Large intestine (tissue), 3 donors: ENCODE results near the gene SLCO3A1. TPM values are rescaled to one million over a fixed set of nuclear protein-coding genes. Genes with fewer than 3 reads are reported as not detected.

ENCODE experiments used
- DNase-seq, 2 donors: peaks; one replicate each; pipeline versions ENCODE4 v3.0.0 to v3.0.0-alpha.2; 2013
- H3K27ac ChIP-seq: one replicate; pipeline ENCODE4 v1.5.1; 2013; ENCODE audit warnings: low read length
- H3K27me3 ChIP-seq: 2 replicates; pipeline ENCODE4 v1.6.1; 2013; ENCODE audit warnings: low read length; ENCODE audit not compliant: control insufficient read depth, insufficient read depth
- H3K36me3 ChIP-seq: 2 replicates; pipeline ENCODE4 v1.6.1; 2013; ENCODE audit warnings: low read length; ENCODE audit not compliant: control insufficient read depth, insufficient read depth
- H3K4me1 ChIP-seq: one replicate; pipeline ENCODE4 v1.6.1; 2013; ENCODE audit warnings: low read length; ENCODE audit not compliant: control insufficient read depth, insufficient read depth
- H3K4me3 ChIP-seq: one replicate; pipeline ENCODE4 v1.5.1; 2013; ENCODE audit warnings: low read length
- H3K9me3 ChIP-seq: one replicate; pipeline ENCODE4 v1.6.1; 2013; ENCODE audit warnings: mild to moderate bottlenecking, low read depth, low read length, moderate library complexity; ENCODE audit not compliant: control insufficient read depth
- WGBS: methylation state at CpG from one replicate; pipeline ENCODE4 v1.1.5; 2013; ENCODE audit warnings: low lambda C conversion rate; ENCODE audit not compliant: insufficient coverage; 5-methylcytosine and 5-hydroxymethylcytosine counted together
- polyA plus RNA-seq: library from polyadenylated mRNA; unstranded; fragments of 120-200 nt; gene quantifications from one replicate; pipeline ENCODE4 v1.2.1, GENCODE V29; 2013

Gene SLCO3A1
- polyA plus RNA-seq, 1 donor = 5.1 TPM

GRCh38 chr15:92043283-92043682 is 189.8 kb downstream of the SLCO3A1 start:
- DNase-seq = no peak
- no peak overlapping the region for H3K4me3 ChIP-seq
- H3K27me3 ChIP-seq = no peaks in the 10 kb centered on the region
- H3K27ac ChIP-seq = no peak overlapping the region
- H3K36me3 ChIP-seq = no peaks in the 10 kb centered on the region
- no peaks in the 10 kb centered on the region for H3K9me3 ChIP-seq
- no CpG with 5 or more reads among the region's 3 CpGs for WGBS
- H3K4me1 ChIP-seq = no peaks in the 10 kb centered on the region

GRCh38 chr15:92044203-92044909 is 190.8 kb downstream of the SLCO3A1 start:
- Histone ChIP-seq H3K4me1 (no peaks in the 10 kb centered on the region), H3K27ac (no peak overlapping the region)
- 88% methylated on average over 3 of the region's 10 CpGs for WGBS

GRCh38 chr15:92047900-92048299 is 194.4 kb downstream of the SLCO3A1 start:
- no peaks in the 10 kb centered on the region for H3K9me3 ChIP-seq
- H3K27me3 ChIP-seq = no peaks in the 10 kb centered on the region
- H3K4me3 ChIP-seq = no peak overlapping the region
- no peak overlapping the region for H3K27ac ChIP-seq
- DNase-seq = no peak
- no peaks in the 10 kb centered on the region for H3K36me3 ChIP-seq
- WGBS = no CpG with 5 or more reads among the region's 4 CpGs
- no peaks in the 10 kb centered on the region for H3K4me1 ChIP-seq

More at GRCh38 chr15:92044203-92044909, 190.8 kb downstream of the SLCO3A1 start:
- H3K9me3 ChIP-seq = no peaks in the 10 kb centered on the region
- H3K27me3 ChIP-seq = no peaks in the 10 kb centered on the region
- no peaks in the 10 kb centered on the region for H3K36me3 ChIP-seq
- no peak overlapping the region for H3K4me3 ChIP-seq
- no peak for DNase-seq

DNA sequence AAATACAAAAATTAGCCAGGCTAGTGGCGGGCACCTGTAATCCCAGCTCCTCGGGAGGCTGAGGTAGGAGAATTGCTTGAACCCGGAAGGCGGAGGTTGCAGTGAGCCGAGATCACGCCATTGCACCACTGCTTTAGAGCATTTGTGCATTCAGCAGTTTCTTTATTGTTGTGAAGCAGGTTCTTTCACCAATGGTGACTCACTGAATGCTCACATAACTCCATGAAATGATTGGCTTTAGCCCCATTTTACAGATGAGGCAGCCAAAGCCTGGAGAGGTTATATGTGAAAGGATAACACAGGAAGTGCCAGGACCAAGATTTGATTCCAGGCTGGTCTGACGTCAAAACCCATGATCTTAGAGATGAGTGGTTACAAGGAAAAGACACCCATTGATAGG is 195.2 kb downstream of the SLCO3A1 start:
- DNase-seq = no peak
- Histone ChIP-seq H3K27me3 (no peaks in the 10 kb centered on the region), H3K9me3 (no peaks in the 10 kb centered on the region), H3K4me3 (no peak overlapping the region), H3K4me1 (no peaks in the 10 kb centered on the region), H3K27ac (no peak overlapping the region), H3K36me3 (no peaks in the 10 kb centered on the region)
- WGBS = no CpG with 5 or more reads among the region's 7 CpGs

DNA sequence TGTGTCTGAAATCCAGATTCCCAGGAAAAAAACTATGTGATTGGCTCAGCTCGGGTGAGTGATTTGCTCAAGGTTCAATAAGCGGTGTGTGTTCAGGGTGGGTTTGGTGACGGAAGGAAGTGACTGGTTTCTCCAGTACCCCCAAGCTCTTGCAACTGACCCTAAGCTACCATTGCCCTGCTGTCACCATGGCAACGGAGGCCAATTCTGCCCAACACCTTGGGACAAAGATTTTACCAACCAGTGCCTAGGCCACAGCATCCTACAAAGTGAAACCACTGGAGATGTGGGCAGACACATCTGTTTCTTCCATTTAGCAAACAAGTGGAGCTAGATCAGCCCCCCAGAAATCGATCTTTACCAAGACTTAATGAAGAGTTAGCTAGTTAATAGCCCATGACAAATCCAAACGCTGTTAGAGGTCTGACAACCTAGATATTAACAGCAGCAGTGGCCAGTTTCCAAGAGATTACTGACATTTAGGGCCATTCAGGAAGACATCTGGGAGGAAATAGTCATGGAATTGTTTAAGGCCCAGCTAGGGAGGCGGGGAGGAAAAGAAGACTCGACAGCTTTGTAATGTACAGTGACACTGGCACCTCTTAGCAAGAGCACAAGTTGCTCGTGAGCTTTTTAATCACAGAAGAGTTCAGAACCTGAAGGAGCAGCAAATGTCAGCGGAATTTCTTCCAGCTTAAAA is 195.9 kb downstream of the SLCO3A1 start:
- H3K27me3 ChIP-seq = no peaks in the 10 kb centered on the region
- no peaks in the 10 kb centered on the region for H3K36me3 ChIP-seq
- H3K9me3 ChIP-seq = no peaks in the 10 kb centered on the region
- H3K4me3 ChIP-seq = no peak overlapping the region
- DNase-seq = no peak
- no peaks in the 10 kb centered on the region for H3K4me1 ChIP-seq
- no CpG with 5 or more reads among the region's 10 CpGs for WGBS
- no peak overlapping the region for H3K27ac ChIP-seq

GRCh38 chr15:92050220-92050898 is 196.9 kb downstream of the SLCO3A1 start:
- Histone ChIP-seq H3K9me3 (no peaks in the 10 kb centered on the region), H3K4me3 (no peak overlapping the region), H3K27me3 (no peaks in the 10 kb centered on the region), H3K4me1 (no peaks in the 10 kb centered on the region), H3K36me3 (no peaks in the 10 kb centered on the region), H3K27ac (no peak overlapping the region)
- 60% methylated on average over 1 of the region's 9 CpGs for WGBS
- DNase-seq = no peak

GRCh38 chr15:92051716-92052115 is 198.2 kb downstream of the SLCO3A1 start:
- H3K9me3 ChIP-seq = no peaks in the 10 kb centered on the region
- no peaks in the 10 kb centered on the region for H3K36me3 ChIP-seq
- H3K27ac ChIP-seq = no peak overlapping the region
- no peak overlapping the region for H3K4me3 ChIP-seq
- peaks cover 2% of the 10 kb centered on the region for H3K27me3 ChIP-seq
- no peaks in the 10 kb centered on the region for H3K4me1 ChIP-seq
- DNase-seq = no peak
- WGBS = 100% methylated on average over 1 of the region's 8 CpGs

GRCh38 chr15:92053753-92054316 is 200.3 kb downstream of the SLCO3A1 start:
- no peaks in the 10 kb centered on the region for H3K4me1 ChIP-seq
- peaks cover 6% of the 10 kb centered on the region for H3K27me3 ChIP-seq
- H3K9me3 ChIP-seq = no peaks in the 10 kb centered on the region
- no peak overlapping the region for H3K27ac ChIP-seq
- DNase-seq = no peak
- no CpG with 5 or more reads among the region's 5 CpGs for WGBS
- no peaks in the 10 kb centered on the region for H3K36me3 ChIP-seq
- H3K4me3 ChIP-seq = no peak overlapping the region

DNA sequence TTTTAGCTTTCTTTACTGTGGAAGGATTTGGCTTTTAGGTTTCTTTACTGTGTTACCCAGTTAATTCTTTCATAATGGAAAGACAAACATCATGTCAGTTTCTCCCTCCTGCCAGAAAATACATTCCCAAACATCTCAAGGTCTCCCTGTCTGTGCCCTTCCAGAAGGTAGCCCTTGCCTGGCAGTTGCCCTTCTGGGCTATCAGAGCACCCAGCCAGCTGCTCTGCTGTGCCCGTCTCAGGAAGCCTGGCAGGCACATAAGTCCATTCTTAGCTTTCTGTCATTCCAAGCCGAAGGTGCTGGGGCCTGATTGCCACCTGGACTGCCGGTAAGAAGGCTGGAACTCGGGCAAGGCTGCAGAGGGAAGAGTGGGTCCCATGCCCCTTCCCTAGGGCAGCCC is 203.4 kb downstream of the SLCO3A1 start:
- H3K4me3 ChIP-seq = no peak overlapping the region
- peaks cover 6% of the 10 kb centered on the region for H3K27me3 ChIP-seq
- H3K27ac ChIP-seq = no peak overlapping the region
- no peaks in the 10 kb centered on the region for H3K4me1 ChIP-seq
- H3K9me3 ChIP-seq = no peaks in the 10 kb centered on the region
- no peak for DNase-seq
- H3K36me3 ChIP-seq = no peaks in the 10 kb centered on the region
- WGBS = no CpG with 5 or more reads among the region's 4 CpGs
